ENCODE results near the gene RBL1.

DNA sequence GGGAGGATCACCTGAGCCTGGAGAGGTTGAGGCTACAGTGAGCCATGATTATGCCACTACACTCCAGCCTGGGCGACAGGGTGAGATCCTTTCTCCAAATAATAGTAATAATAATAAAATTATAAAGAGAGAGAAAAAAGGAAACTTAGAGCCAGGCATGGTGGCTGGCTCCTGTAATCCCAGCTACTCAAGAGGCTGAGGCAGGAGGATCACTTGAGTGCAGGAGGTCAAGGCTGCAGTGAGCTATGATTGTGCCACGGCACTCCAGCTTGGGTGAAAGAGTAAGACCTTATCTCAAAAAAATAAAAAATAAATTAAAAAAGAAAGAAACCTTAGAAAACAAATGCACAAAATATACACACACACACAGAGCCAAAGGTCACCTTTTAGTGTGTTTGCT is 139.1 kb downstream of the RBL1 start:
- no peak for TF ChIP-seq CTCF (conservative IDR thresholded peaks at IDR 0.05; ENCODE audit: low read length)
- no peak for TF ChIP-seq EZH2phosphoT487 (IDR thresholded peaks at IDR 0.05; ENCODE audit: borderline replicate concordance)

Measured in Loucy (cell line).